ENCODE data around the gene C19orf25.

The C19orf25 gene

GRCh38 chr19:1466461-1467214, 12.4 kb downstream of the C19orf25 start:
- DNase-seq (ENCODE audit: low read depth, low spot score), result no peak

DNA sequence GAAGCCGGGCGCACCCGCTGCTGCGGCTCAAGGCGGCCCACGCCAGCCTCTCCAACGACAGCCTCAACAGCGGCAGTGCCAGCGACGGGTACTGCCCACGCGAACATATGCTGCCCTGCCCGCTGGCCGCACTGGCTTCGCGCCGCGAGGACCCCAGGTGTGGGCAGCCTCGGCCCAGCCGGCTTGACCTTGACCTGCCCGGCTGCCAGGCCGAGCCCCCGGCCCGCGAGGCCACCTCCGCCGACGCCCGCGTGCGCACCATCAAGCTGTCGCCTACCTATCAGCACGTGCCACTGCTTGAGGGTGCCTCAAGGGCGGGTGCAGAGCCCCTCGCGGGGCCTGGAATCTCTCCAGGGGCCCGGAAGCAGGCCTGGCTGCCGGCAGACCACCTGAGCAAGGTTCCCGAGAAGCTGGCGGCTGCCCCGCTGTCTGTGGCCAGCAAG, 13.0 kb downstream of the C19orf25 start:
- no peak for DNase-seq (ENCODE audit: low read depth, low spot score)

GRCh38 chr19:1465191-1466016, 13.6 kb downstream of the C19orf25 start:
- DNase-seq (ENCODE audit: low read depth, low spot score), result no peak

- no peak for DNase-seq (ENCODE audit: low read depth, low spot score)
Measured at GRCh38 chr19:1461862-1462261, 17.2 kb downstream of the C19orf25 start.

DNA sequence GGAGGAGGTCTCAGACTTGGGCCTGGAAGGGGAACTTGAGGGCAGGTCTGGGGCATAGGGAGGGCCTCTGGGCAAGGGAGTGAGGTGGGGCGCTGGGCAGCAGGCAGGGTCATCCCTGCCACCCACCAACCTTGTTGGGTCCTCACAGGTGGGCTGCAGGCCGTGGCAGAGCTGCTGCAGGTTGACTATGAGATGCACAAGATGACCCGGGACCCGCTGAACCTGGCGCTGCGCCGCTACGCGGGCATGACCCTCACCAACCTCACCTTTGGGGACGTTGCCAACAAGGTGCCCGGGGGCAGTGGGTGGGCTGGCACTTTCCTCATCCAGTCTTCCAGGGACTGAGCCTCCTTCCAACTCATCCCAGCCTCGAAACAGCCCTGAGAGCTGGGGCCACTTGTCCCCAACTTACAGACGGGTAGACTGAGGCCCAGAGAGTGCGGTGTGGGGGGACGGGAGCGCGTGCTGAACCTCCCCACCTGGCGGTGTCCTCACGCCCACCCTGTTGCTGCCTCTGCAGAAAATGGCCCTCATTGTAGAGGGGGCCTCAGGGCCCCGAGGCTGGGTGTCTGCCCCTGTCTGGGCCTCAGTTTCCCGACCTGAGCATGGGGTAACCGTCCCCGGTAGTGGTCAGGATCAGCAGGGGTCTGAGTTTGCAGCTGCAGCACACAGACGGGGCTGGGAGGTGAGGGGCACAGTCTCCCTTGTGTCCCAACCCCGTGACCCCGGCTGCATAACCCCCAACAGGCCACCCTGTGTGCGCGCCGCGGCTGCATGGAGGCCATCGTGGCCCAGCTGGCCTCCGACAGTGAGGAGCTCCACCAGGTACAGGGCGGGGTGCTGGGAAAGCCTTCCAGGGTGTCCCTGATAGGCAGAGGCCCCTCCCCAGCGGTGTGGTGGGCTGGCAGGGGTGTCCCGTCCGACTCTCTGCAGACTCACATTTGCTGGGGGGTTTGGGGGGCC, 18.7 kb downstream of the C19orf25 start:
- DNase-seq (ENCODE audit: low read depth, low spot score), result no peak

DNA sequence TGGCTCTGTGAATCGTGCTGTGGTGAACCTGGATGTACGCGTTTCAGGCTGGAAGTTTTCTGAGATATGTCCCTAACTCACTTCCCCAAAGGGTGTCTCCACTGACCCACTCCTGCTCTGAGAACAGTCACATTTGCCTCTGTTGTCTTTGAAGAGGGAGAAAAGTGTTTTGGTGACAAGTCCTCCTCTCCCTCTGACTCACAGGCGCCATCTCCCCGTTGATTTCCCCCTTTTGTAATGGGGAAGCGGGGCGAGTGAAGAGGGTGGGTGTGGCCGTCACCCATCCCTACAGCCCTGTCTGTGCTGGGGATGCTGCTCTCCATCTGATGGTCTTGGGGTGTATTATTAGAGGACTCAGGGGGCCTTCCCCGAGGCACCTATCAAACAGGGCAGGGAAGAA, 19.5 kb downstream of the C19orf25 start:
- DNase-seq (ENCODE audit: low read depth, low spot score), result no peak

DNA sequence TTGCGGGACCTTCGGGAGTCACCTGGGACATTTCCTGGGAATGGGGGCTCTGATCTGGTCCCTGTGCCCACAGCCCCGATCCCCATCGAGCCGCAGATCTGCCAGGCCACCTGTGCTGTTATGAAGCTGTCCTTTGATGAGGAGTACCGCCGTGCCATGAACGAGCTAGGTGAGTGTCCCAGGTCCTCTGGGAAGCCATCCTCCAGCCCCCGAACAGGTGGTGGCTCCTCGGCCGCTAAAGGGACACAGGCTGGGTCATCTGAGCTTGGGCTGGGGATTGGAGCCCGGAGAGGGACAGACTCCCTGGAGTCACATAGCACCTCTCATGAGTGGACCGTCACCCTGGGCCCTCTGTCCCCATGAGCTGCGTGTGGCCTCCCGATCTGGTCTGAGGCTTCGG, 21.1 kb downstream of the C19orf25 start:
- no peak for DNase-seq (ENCODE audit: low read depth, low spot score)

GRCh38 chr19:1457031-1457739, 21.8 kb downstream of the C19orf25 start:
- DNase-seq (ENCODE audit: low read depth, low spot score), result no peak

GRCh38 chr19:1456121-1456900, 22.7 kb downstream of the C19orf25 start:
- no peak for DNase-seq (ENCODE audit: low read depth, low spot score)

- DNase-seq (ENCODE audit: low read depth, low spot score), result no peak
Measured at GRCh38 chr19:1455336-1456120, 23.5 kb downstream of the C19orf25 start.

GRCh38 chr19:1455002-1455335, 24.0 kb downstream of the C19orf25 start:
- DNase-seq (ENCODE audit: low read depth, low spot score), result no peak

DNA sequence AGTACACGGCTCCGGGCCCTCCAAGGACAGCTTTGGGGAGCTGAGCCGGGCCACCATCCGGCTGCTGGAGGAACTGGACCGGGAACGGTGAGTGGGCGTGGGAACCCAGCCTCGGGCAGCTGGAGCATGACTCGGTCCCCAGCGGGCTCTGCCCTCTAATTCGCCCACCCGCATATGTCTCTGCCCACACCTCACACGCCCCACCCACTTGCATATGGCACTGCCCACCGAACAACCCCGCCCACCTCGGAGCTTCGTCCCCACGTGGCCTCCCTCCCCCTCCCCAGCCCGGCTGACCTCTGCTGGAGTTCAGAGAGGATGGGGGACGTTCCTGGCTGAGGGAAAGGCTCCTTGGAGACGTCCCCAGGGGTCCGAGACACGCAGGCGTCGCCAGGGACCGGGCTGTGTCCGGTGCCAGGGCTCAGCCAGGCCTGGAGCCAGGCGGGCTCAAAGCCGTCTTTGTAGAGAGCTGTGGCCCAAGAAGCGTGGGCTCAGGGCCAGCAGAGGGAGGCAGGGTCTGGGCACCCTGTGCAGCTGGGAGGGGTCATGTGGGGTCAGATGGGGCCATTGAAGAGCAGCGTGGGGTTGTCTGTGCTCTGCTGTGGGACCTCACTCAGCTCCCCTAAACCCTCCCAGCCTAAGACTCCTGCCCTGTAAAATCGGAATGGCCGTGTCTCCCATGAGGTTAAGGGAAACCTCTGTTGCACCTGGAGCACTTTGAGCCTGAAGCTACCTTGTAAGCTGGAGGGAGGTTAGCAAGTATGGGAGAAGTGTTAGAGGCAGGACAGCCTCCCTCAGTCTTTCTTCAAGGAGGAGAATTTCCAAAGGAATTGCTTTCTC, 25.3 kb downstream of the C19orf25 start:
- no peak for DNase-seq (ENCODE audit: low read depth, low spot score)

GRCh38 chr19:1452802-1453524, 26.1 kb downstream of the C19orf25 start:
- no peak for DNase-seq (ENCODE audit: low read depth, low spot score)

DNA sequence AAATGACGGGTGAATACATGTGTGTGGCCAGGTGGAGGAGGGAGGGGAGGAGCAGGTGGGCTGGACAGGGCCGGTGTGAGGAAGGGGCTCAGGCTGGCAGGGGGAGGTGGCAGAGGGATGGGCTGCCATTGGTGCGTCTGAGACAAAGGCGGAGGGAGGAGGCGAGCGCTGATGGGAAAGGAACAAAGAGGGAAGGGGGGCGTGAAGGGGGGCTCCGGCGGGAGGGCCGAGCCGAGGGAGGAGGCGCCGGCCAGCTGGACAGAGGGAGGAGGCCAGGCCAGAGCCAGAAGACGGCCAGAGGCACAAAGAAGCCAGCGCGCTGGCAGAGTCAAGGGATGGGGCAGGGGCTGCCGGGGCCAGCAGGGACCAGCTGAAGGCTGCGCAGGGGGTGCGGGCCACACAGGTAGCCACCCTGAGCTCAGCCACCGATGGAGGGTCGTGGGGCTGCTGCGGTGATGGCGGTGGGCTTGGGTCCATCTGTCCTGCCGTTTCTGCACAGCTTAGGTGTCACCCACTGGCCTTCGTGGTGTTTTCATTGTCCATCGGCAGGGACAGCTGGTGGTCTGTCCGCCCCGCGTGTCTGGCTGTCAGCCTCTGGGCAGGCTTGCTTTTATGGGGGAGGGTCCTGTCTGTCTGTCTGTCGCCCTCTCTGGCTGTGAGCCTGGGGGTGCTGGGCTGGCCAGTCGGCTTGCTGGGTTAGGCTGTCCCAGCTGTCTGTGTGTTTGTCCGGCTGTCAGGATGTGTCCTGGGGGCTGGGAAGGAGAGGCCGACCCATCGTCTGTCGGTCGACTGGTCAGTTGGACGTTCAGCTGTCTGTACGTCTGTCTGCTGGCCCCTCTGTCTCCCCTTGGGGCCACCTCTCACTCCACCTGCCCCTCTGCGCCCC, 26.9 kb downstream of the C19orf25 start:
- DNase-seq (ENCODE audit: low read depth, low spot score), result no peak

GRCh38 chr19:1450735-1451731, 28.0 kb downstream of the C19orf25 start:
- DNase-seq (ENCODE audit: low read depth, low spot score), result no peak
